Esophagus muscularis mucosa (tissue), 4 donors: Measurements from ENCODE around the gene PRDM16. TPM values are rescaled to one million over a fixed set of nuclear protein-coding genes. Genes with fewer than 3 reads are reported as not detected.

Experiments
- DNase-seq: peaks from one replicate; pipeline ENCODE4 v3.0.0-alpha.2; 2017; ENCODE audit errors: extremely low spot score
- H3K27ac ChIP-seq, 4 donors: fragments of 200-600 bp; sonication (generic); replicated peaks in 1 of 4; 1 replicate in 3 of 4; 2 replicates in 1 of 4; pipeline ENCODE4 v1.5.1; 2016 to 2019; ENCODE audit warnings: mild to moderate bottlenecking in 1 of 4
- H3K27me3 ChIP-seq, 4 donors: fragments of 200-600 bp; sonication (generic); one replicate each; pipeline versions ENCODE4 v1.5.1 to v1.6.0; 2016 to 2019
- H3K36me3 ChIP-seq, 4 donors: fragments of 200-600 bp; sonication (generic); one replicate each; pipeline ENCODE4 v1.5.1; 2016 to 2019
- H3K4me1 ChIP-seq, 4 donors: fragments of 200-600 bp; sonication (generic); one replicate each; pipeline ENCODE4 v1.5.1; 2016 to 2019
- H3K4me3 ChIP-seq, 4 donors: fragments of 200-600 bp; sonication (generic); 1 replicate in 2 of 4; 2 replicates in 2 of 4; pipeline ENCODE4 v1.5.1; 2016 to 2019; ENCODE audit warnings: mild to moderate bottlenecking in 4 of 4, moderate library complexity in 1 of 4
- H3K9me3 ChIP-seq, 4 donors: fragments of 200-600 bp; sonication (generic); 1 replicate in 3 of 4; 2 replicates in 1 of 4; pipeline ENCODE4 v1.5.1; 2016 to 2019
- EP300 ChIP-seq: sonication (generic); formaldehyde crosslinking; IDR thresholded peaks from one replicate; pipeline ENCODE4 v1.6.1; 2017; ENCODE audit warnings: antibody characterized with exemption
- POLR2A ChIP-seq: fragments of 450-650 bp; IDR thresholded peaks from one replicate; pipeline ENCODE4 v1.6.1; 2017; ENCODE audit warnings: antibody characterized with exemption, moderate library complexity, mild to moderate bottlenecking, low read depth
- POLR2AphosphoS5 ChIP-seq, 2 donors: sonication (generic); formaldehyde crosslinking; IDR thresholded peaks; one replicate each; pipeline ENCODE4 v1.6.1; 2017; ENCODE audit warnings: antibody characterized with exemption in 2 of 2
- WGBS: methylation state at CpG from one replicate; pipeline ENCODE4 v1.1.5; 2018; 5-methylcytosine and 5-hydroxymethylcytosine counted together
- intact Hi-C: fragments of 100-400 bp; cut with DNase I; formaldehyde crosslinking; loops from one replicate; pipeline ENCODE4 v1.15.1; 2023
- total RNA-seq, 4 donors: library from RNA; depleted of rRNA; stranded (reverse); fragments of >200 nt; gene quantifications; one replicate each; pipeline versions ENCODE4 v1.1.0 to v1.2.1, GENCODE V29; 2016
- TF ChIP-seq, protein P1 (sequence below), 3 experiments: fragments of 200-600 bp in 2 of 3; fragments of 450-650 bp in 1 of 3; sonication (generic) in 2 of 3; IDR thresholded peaks; one replicate each; pipeline ENCODE4 v1.5.1; 2017 to 2019; ENCODE audit warnings: antibody characterized with exemption in 3 of 3, mild to moderate bottlenecking in 2 of 3, moderate library complexity in 1 of 3

PRDM16 gene
- total RNA-seq, 4 donors from 2014 or later, result 1.2 to 4.4 (median 2.2) TPM

DNA sequence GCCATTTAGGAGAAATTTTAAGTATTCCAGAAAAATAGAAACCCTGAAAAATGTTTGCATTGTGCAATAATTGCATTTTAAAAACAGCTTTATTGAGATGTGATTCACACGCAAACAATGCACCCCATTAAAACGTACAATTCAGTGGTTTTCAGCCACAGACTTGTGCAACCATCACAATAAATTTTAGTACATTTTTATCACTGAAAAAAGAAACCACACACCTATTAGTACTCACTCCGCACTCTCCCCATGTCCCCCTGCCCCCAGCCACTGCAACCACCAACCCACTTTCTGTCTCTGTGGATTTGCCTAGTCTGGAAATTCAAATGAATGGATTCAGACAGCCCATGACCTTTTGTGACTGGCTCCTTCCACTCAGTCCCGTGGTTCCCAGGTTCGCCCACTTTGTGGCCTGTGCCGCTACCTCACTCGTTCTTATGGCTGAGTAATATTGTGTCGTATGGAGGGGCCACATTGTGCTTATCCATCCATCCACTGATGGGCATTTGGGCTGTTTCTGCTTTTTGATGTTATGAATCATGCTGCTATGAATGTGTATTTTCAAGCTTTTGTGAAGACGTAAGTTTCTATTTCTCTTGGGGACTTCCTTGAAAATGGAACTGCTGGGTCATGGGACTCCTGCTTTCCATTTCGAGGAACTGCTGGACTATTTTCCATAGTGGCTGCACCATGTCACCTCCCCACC lies 237.7 kb downstream of the PRDM16 start:
- intact Hi-C loops, result no loop called here
- H3K9me3 ChIP-seq, result peaks cover 0 to 3% (median under 1%) of the 10 kb centered on the region in 4 donors
- H3K27me3 ChIP-seq, result peaks cover 0 to 12% (median 0%) of the 10 kb centered on the region in 4 donors
- DNase-seq, result no peak
- H3K27ac ChIP-seq, result no peak overlapping the region
- H3K4me3 ChIP-seq, result no peak overlapping the region
- 67% methylated on average over 10 of the region's 10 CpGs for WGBS
- peaks cover 0 to 3% (median 1%) of the 10 kb centered on the region in 4 donors for H3K4me1 ChIP-seq
- TF ChIP-seq POLR2A (no peak), POLR2AphosphoS5 (IDR thresholded peaks at IDR 0.05) (no peak), EP300 (no peak)
- TF ChIP-seq, protein P1, sequence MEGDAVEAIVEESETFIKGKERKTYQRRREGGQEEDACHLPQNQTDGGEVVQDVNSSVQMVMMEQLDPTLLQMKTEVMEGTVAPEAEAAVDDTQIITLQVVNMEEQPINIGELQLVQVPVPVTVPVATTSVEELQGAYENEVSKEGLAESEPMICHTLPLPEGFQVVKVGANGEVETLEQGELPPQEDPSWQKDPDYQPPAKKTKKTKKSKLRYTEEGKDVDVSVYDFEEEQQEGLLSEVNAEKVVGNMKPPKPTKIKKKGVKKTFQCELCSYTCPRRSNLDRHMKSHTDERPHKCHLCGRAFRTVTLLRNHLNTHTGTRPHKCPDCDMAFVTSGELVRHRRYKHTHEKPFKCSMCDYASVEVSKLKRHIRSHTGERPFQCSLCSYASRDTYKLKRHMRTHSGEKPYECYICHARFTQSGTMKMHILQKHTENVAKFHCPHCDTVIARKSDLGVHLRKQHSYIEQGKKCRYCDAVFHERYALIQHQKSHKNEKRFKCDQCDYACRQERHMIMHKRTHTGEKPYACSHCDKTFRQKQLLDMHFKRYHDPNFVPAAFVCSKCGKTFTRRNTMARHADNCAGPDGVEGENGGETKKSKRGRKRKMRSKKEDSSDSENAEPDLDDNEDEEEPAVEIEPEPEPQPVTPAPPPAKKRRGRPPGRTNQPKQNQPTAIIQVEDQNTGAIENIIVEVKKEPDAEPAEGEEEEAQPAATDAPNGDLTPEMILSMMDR (IDR thresholded peaks at IDR 0.05), result no peak
- H3K36me3 ChIP-seq, result no peaks in the 10 kb centered on the region

DNA sequence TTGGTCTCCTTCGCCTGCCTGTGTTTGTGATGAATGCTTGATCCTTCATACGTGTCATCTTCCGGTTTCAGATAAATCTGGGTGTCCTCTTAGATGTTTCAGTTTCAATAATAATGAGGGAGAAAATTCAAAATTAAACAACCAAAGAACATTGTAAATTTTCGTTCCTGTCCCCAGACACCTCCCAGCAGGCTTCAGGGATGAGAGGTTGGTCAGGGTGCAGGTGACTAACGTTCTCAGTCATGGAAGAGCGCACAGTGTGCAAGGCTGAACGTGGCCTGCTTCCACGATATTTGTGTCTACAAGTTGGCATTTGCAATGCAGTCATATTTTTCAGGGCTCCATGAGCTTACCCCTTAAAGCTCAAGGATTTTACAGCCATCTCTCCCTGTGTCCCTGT lies 238.4 kb downstream of the PRDM16 start:
- 80% methylated on average over 8 of the region's 8 CpGs for WGBS
- DNase-seq, result no peak
- Histone ChIP-seq H3K27me3 (peaks cover 0 to 16% (median 0%) of the 10 kb centered on the region in 4 donors), H3K27ac (no peak overlapping the region), H3K36me3 (no peaks in the 10 kb centered on the region), H3K4me3 (no peak overlapping the region), H3K4me1 (peaks cover 6 to 8% (median 6%) of the 10 kb centered on the region in 4 donors), H3K9me3 (no peaks in the 10 kb centered on the region)
- TF ChIP-seq EP300, result no peak
- intact Hi-C loops, result no loop called here

DNA sequence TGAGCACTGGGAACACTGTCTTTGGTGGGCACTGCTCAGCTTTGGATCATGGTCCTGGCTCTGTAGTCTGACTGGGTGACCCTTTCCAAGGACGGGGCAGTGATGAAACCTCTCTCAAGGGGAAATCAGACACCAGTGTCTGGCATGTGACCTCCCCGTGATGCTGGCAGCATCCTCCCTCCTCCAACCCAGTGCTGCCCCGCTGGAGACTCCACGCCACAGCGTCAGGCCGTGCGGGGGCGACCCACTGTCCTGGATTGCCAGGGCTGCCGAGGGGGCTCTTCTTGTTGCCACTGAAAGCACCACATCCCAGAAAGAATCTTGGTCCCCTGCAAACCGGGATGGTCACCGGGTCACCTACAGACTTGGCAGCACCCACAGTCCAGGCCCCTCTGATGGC lies 239.1 kb downstream of the PRDM16 start:
- 100% methylated on average over 2 of the region's 11 CpGs for WGBS
- H3K4me1 ChIP-seq, result peaks cover 12 to 15% (median 13%) of the 10 kb centered on the region in 4 donors
- H3K4me3 ChIP-seq, result no peak overlapping the region
- H3K36me3 ChIP-seq, result no peaks in the 10 kb centered on the region
- no peak for TF ChIP-seq POLR2AphosphoS5 (IDR thresholded peaks at IDR 0.05)
- no peak for TF ChIP-seq POLR2A
- TF ChIP-seq, protein P1 (IDR thresholded peaks at IDR 0.05), result no peak
- TF ChIP-seq EP300, result no peak
- peaks cover 0 to 17% (median 0%) of the 10 kb centered on the region in 4 donors for H3K27me3 ChIP-seq
- no peak overlapping the region for H3K27ac ChIP-seq
- intact Hi-C loops, result no loop called here
- H3K9me3 ChIP-seq, result no peaks in the 10 kb centered on the region
- DNase-seq, result no peak

DNA sequence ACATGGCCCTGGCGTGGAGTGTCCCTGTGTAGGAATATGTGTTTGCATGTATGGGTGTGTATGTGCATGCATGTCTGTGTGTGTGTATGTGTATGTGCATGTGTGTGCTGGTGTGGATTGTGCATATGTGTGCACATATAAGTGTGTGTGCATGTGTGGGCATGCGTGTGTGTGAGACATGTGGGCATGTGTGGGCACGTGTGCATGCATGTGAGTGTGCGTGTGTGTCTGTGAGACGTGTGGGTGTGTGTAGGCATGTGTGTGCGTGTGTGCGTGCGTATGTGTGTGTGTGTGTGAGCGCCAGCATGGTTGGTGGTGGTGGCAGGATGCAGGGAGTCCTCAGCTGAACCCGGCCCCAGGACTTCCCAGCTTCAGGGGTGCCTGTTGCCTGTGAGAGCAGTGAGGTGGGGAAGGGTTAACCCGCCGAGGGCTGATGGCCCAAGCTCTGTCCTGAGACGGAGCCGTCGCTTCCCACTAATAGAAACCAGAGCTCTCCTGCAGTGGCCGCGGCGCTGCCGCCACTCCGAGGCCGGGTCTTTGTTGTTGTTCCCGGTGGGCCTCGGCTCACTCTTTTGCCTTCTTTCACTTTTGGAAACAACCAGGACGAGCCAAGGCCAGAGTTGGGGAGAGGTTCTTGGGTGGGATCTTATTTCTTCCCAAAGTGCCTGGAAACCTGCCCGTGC lies 241.9 kb downstream of the PRDM16 start:
- no peak for DNase-seq
- 87% methylated on average over 25 of the region's 25 CpGs for WGBS
- Histone ChIP-seq H3K36me3 (no peaks in the 10 kb centered on the region), H3K4me1 (peaks cover 41 to 43% (median 41%) of the 10 kb centered on the region in 4 donors), H3K27me3 (peaks cover 0 to 11% (median 0%) of the 10 kb centered on the region in 4 donors), H3K9me3 (no peaks in the 10 kb centered on the region), H3K4me3 (no peak overlapping the region), H3K27ac (no peak overlapping the region)
- TF ChIP-seq, protein P1 (IDR thresholded peaks at IDR 0.05), result no peak
- TF ChIP-seq EP300 (no peak), POLR2A (no peak), POLR2AphosphoS5 (IDR thresholded peaks at IDR 0.05) (no peak)
- intact Hi-C loops, result loop anchor here (5.0 kb wide), 1 partner anchor 56 kb away; no protein-coding TSS in a partner anchor

DNA sequence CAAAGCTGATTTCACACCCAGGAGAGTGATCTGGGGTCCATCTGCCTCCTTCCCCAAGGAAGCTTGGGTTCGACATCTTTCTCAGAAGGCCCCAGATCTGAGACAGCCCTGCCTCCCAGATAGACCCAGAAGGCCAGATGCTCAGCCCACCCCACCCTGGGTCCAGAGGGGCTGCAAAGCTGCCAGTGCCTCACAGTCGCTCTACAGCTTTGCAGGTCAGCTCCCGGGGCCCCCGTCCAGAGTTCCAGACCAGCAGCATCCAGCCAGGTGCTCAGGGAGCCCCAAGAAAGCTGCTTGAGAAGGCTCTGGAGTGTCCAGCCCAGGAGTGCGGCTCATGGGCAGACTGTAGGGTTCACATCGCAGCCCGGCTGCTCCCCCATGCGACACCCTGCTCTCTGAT lies 242.7 kb downstream of the PRDM16 start:
- Histone ChIP-seq H3K27me3 (peaks cover 0 to 11% (median 0%) of the 10 kb centered on the region in 4 donors), H3K36me3 (no peaks in the 10 kb centered on the region), H3K27ac (peak overlapping the region in 2 of 4 donors; percentile 94 to 98), H3K4me1 (peaks cover 41 to 45% (median 43%) of the 10 kb centered on the region in 4 donors), H3K4me3 (no peak overlapping the region), H3K9me3 (no peaks in the 10 kb centered on the region)
- intact Hi-C loops, result loop anchor here (2.0 to 5.0 kb wide), 2 partner anchors 41 to 56 kb away; no protein-coding TSS in a partner anchor
- TF ChIP-seq, protein P1 (IDR thresholded peaks at IDR 0.05), result no peak
- TF ChIP-seq POLR2AphosphoS5 (IDR thresholded peaks at IDR 0.05) (no peak), POLR2A (no peak), EP300 (no peak)
- DNase-seq, result no peak
- 100% methylated on average over 6 of the region's 8 CpGs for WGBS
